Suprapubic skin (tissue), 4 donors: Measurements from ENCODE around the gene PUS1.

Experiments used
- EP300 ChIP-seq: sonication (generic); formaldehyde crosslinking; IDR thresholded peaks from one replicate; pipeline ENCODE4 v1.6.1; 2017; ENCODE audit warnings: antibody characterized with exemption
- POLR2A ChIP-seq, 2 donors: fragments of 450-650 bp; IDR thresholded peaks; one replicate each; pipeline ENCODE4 v1.6.1; 2017; ENCODE audit warnings: antibody characterized with exemption in 2 of 2, mild to moderate bottlenecking in 2 of 2, moderate library complexity in 2 of 2
- POLR2AphosphoS5 ChIP-seq, 3 donors: sonication (generic); formaldehyde crosslinking; IDR thresholded peaks; one replicate each; pipeline ENCODE4 v1.6.1; 2017; ENCODE audit warnings: antibody characterized with exemption in 3 of 3
- TF ChIP-seq, protein P1 (sequence below), 2 donors: fragments of 200-600 bp in 1 of 2; fragments of 450-650 bp in 1 of 2; sonication (generic) in 1 of 2; IDR thresholded peaks; one replicate each; pipeline ENCODE4 v1.5.1; 2016 to 2019; ENCODE audit warnings: antibody characterized with exemption in 2 of 2, mild to moderate bottlenecking in 1 of 2, moderate library complexity in 1 of 2

DNA sequence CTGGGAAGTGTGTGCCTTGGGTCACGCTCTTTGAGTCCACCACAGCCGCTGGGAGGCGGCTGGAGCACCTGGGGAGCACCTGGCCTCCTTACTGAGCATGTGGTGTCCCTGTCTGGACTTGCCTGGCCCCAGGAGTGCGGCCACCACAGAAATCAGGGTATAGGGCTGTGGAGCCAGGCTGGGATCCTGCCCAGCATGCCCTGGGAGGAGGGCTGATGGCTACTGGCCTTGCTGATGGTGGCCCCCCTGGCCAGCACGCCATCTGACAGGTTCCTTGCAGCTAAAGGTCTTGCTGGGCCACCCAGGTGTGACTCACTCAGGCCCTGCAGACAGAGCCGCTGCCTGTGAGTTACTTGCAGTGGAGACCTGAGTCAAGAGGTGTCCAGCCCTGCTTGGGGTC lies 28.7 kb upstream of the PUS1 start:
- TF ChIP-seq, protein P1, sequence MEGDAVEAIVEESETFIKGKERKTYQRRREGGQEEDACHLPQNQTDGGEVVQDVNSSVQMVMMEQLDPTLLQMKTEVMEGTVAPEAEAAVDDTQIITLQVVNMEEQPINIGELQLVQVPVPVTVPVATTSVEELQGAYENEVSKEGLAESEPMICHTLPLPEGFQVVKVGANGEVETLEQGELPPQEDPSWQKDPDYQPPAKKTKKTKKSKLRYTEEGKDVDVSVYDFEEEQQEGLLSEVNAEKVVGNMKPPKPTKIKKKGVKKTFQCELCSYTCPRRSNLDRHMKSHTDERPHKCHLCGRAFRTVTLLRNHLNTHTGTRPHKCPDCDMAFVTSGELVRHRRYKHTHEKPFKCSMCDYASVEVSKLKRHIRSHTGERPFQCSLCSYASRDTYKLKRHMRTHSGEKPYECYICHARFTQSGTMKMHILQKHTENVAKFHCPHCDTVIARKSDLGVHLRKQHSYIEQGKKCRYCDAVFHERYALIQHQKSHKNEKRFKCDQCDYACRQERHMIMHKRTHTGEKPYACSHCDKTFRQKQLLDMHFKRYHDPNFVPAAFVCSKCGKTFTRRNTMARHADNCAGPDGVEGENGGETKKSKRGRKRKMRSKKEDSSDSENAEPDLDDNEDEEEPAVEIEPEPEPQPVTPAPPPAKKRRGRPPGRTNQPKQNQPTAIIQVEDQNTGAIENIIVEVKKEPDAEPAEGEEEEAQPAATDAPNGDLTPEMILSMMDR (IDR thresholded peaks at IDR 0.05), result no peak
- no peak for TF ChIP-seq POLR2A (IDR thresholded peaks at IDR 0.05)
- TF ChIP-seq POLR2AphosphoS5 (IDR thresholded peaks at IDR 0.05), result no peak
- no peak for TF ChIP-seq EP300
